Activated CD4-positive, alpha-beta memory T cell treated with anti-CD3 and anti-CD28 coated beads for 36 hours (primary cell): ENCODE data around the gene GPR162. TPM values are rescaled to one million over a fixed set of nuclear protein-coding genes. Genes with fewer than 3 reads are reported as not detected.
"Not testable (repeated sequence)": the region's sequence is repeated elsewhere in the genome, so short reads cannot be mapped to it uniquely, and the experiment has no call there.

Experiments
- CTCF ChIA-PET: fragments of 350-600 bp; sonication (Branson Sonifier 250); formaldehyde crosslinking; loops from one replicate; lab custom pipeline; 2021; ENCODE audit warnings: antibody characterized with exemption, inconsistent platforms; lab: Charles Lee
- POLR2A ChIA-PET: fragments of 350-600 bp; sonication (Branson Sonifier 250); formaldehyde crosslinking; loops from one replicate; lab custom pipeline; 2021; ENCODE audit warnings: antibody characterized with exemption; lab: Charles Lee
- DNase-seq: peaks from one replicate; pipeline ENCODE4 v3.0.0-alpha.2; 2020
- H3K27ac Mint-ChIP-seq: one replicate; pipeline ENCODE4 v1.8.0; 2021; ENCODE audit warnings: mixed read lengths
- H3K27me3 Mint-ChIP-seq: one replicate; pipeline ENCODE4 v1.8.0; 2021; ENCODE audit warnings: mixed read lengths
- H3K36me3 Mint-ChIP-seq: one replicate; pipeline ENCODE4 v1.8.0; 2021; ENCODE audit warnings: mixed read lengths
- H3K4me1 Mint-ChIP-seq: one replicate; pipeline ENCODE4 v1.8.0; 2021; ENCODE audit warnings: low read depth, mixed read lengths
- H3K4me3 Mint-ChIP-seq: one replicate; pipeline ENCODE4 v1.8.0; 2021; ENCODE audit warnings: mild to moderate bottlenecking, mixed read lengths
- H3K9me3 Mint-ChIP-seq: one replicate; pipeline ENCODE4 v1.8.0; 2021; ENCODE audit warnings: mixed read lengths
- intact Hi-C: fragments of 100-400 bp; cut with micrococcal nuclease; formaldehyde crosslinking; loops from one replicate; pipeline ENCODE4 v1.15.1; 2023
- total RNA-seq, 2 experiments: library from RNA; stranded (reverse); gene quantifications; one replicate each; pipeline ENCODE4 v1.2.3, GENCODE V29; 2021

GPR162 gene
- total RNA-seq, 2 experiments from 2014 or later, result 0.31 TPM; not detected in 1

- CTCF ChIA-PET, result interaction anchor here (3.3 kb wide), 1 partner anchor 12 kb away, joined by 12 read pairs; the partner anchor contains the start of gene SPSB2
- Mint-ChIP-seq H3K27ac (no peak overlapping the region), H3K4me1 (no peaks in the 10 kb centered on the region), H3K36me3 (peaks cover 60% of the 10 kb centered on the region), H3K9me3 (no peaks in the 10 kb centered on the region), H3K27me3 (no peaks in the 10 kb centered on the region), H3K4me3 (no peak overlapping the region)
- DNase-seq, result no peak
- intact Hi-C loops, result no loop called here
- POLR2A ChIA-PET, result interaction anchor here (1.6 to 1.8 kb wide), 2 partner anchors 8 to 12 kb away, joined by 4 to 8 read pairs; partner anchors contain the start of genes CDCA3, SPSB2 and USP5
Observed at GRCh38 chr12:6860116-6860515, 38.5 kb downstream of the GPR162 start.

DNA sequence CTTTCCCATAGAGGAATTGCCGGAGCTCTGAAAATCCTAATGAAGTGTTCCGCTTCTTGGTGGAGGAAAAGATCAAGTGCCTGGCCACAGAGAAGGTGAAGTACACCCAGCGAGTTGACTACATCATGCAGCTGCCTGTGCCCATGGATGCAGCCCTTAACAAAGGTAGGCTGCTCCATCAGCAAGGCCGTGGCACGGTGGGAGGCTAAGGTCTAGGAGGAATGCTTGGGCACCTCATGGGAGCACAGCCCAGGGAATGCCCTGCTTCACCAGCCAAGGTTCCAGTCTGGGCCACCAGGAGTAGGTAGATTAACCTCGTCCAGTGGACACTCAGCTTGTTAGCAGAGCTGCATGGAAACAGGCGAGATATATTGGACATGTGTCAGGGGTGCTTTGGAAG lies 39.3 kb downstream of the GPR162 start:
- ChIA-PET POLR2A (interaction anchor here (0.9 to 1.8 kb wide), 3 partner anchors 9 to 84 kb away, joined by 3 to 8 read pairs (median 4); partner anchors contain the start of genes CDCA3, SPSB2 and USP5), CTCF (interaction anchor here (3.3 kb wide), 1 partner anchor 12 kb away, joined by 12 read pairs; the partner anchor contains the start of gene SPSB2)
- Mint-ChIP-seq H3K36me3 (peaks cover 60% of the 10 kb centered on the region), H3K27ac (no peak overlapping the region), H3K4me3 (no peak overlapping the region), H3K9me3 (no peaks in the 10 kb centered on the region), H3K27me3 (no peaks in the 10 kb centered on the region), H3K4me1 (no peaks in the 10 kb centered on the region)
- no peak for DNase-seq
- intact Hi-C loops, result no loop called here

DNA sequence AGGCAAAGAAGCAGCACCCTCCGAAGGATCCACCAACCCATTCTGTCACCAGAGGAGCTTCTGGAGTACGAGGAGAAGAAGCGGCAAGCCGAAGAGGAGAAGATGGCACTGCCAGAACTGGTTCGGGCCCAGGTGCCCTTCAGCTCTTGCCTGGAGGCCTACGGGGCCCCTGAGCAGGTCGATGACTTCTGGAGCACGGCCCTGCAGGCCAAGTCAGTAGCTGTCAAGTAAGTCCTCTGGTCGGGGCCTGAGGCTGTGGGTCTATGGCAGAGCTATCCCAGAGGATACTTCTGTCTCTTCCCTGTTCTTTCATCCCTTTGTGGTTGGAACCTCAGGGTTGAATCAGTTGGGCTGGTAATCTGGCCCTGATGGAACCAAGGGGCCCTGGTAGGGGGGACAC lies 39.8 kb downstream of the GPR162 start:
- Mint-ChIP-seq H3K36me3 (peaks cover 59% of the 10 kb centered on the region), H3K4me1 (peaks cover under 1% of the 10 kb centered on the region), H3K27me3 (no peaks in the 10 kb centered on the region), H3K9me3 (no peaks in the 10 kb centered on the region), H3K4me3 (no peak overlapping the region), H3K27ac (no peak overlapping the region)
- DNase-seq, result no peak
- POLR2A ChIA-PET, result interaction anchor here (0.9 to 1.8 kb wide), 3 partner anchors 10 to 84 kb away, joined by 3 to 8 read pairs (median 4); partner anchors contain the start of genes CDCA3, SPSB2 and USP5
- CTCF ChIA-PET, result interaction anchor here (3.3 kb wide), 1 partner anchor 11 kb away, joined by 12 read pairs; the partner anchor contains the start of gene SPSB2
- intact Hi-C loops, result no loop called here

- no peaks in the 10 kb centered on the region for H3K27me3 Mint-ChIP-seq
- intact Hi-C loops, result no loop called here
- H3K36me3 Mint-ChIP-seq, result peaks cover 53% of the 10 kb centered on the region
- H3K27ac Mint-ChIP-seq, result no peak overlapping the region
- H3K4me3 Mint-ChIP-seq, result no peak overlapping the region
- ChIA-PET POLR2A (interaction anchor here (1.1 kb wide), 1 partner anchor 9 kb away, joined by 4 read pairs; no protein-coding TSS in a partner anchor), CTCF (no interaction called here)
- H3K9me3 Mint-ChIP-seq, result no peaks in the 10 kb centered on the region
- peaks cover 10% of the 10 kb centered on the region for H3K4me1 Mint-ChIP-seq
- no peak for DNase-seq
Observed at GRCh38 chr12:6863033-6863432, 41.4 kb downstream of the GPR162 start.

DNA sequence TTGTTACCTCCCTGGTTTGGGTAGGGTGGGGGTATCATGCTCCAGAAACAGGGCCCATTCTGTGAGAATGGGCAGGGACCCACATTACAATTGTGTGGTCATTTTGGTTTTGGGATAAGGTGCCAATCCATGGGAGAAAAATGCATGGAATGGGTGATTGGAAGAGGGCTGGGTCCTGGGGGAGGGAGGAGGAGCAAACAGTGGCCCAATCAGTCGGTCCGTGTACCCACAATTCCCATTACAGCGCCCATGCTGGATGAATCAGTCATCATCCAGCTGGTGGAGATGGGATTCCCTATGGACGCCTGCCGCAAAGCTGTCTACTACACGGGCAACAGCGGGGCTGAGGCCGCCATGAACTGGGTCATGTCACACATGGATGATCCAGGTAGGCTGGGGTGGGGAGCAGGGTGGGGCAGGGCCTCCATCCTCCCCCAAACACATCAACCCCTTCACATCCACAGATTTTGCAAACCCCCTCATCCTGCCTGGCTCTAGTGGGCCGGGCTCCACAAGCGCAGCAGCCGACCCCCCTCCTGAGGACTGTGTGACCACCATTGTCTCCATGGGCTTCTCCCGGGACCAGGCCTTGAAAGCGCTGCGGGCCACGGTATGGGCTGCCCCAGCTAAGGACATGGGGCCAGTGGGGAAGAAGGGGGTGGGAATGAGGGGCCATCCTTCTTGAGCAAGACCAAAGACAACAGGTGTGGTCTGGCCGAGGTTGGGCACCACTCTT lies 42.1 kb downstream of the GPR162 start:
- ChIA-PET POLR2A (interaction anchor here (1.0 to 1.1 kb wide), 2 partner anchors 9 kb away, joined by 4 read pairs; partner anchors contain the start of gene SPSB2), CTCF (interaction anchor here (0.6 to 2.1 kb wide), 4 partner anchors 10 to 28 kb away, joined by 3 to 10 read pairs (median 4); partner anchors contain the start of genes CDCA3, SPSB2 and USP5)
- no peak overlapping the region for H3K27ac Mint-ChIP-seq
- intact Hi-C loops, result no loop called here
- no peaks in the 10 kb centered on the region for H3K9me3 Mint-ChIP-seq
- peaks cover 16% of the 10 kb centered on the region for H3K4me1 Mint-ChIP-seq
- no peak overlapping the region for H3K4me3 Mint-ChIP-seq
- no peaks in the 10 kb centered on the region for H3K27me3 Mint-ChIP-seq
- no peak for DNase-seq
- peaks cover 55% of the 10 kb centered on the region for H3K36me3 Mint-ChIP-seq

- peaks cover 61% of the 10 kb centered on the region for H3K36me3 Mint-ChIP-seq
- ChIA-PET POLR2A (interaction anchor here (4.8 kb wide), 1 partner anchor 12 kb away, joined by 94 read pairs; the partner anchor contains the start of genes CDCA3 and USP5), CTCF (interaction anchor here (1.3 to 2.1 kb wide), 4 partner anchors 13 to 302 kb away, joined by 3 to 10 read pairs (median 5); partner anchors contain the start of genes CDCA3 and USP5)
- intact Hi-C loops, DNase-seq, H3K9me3 Mint-ChIP-seq, H3K4me3 Mint-ChIP-seq, H3K27me3 Mint-ChIP-seq: not testable (repeated sequence)
- H3K27ac Mint-ChIP-seq, result peak overlapping the region; percentile 10
- peaks cover 31% of the 10 kb centered on the region for H3K4me1 Mint-ChIP-seq
Observed at GRCh38 chr12:6865307-6865706, 43.7 kb downstream of the GPR162 start.

DNA sequence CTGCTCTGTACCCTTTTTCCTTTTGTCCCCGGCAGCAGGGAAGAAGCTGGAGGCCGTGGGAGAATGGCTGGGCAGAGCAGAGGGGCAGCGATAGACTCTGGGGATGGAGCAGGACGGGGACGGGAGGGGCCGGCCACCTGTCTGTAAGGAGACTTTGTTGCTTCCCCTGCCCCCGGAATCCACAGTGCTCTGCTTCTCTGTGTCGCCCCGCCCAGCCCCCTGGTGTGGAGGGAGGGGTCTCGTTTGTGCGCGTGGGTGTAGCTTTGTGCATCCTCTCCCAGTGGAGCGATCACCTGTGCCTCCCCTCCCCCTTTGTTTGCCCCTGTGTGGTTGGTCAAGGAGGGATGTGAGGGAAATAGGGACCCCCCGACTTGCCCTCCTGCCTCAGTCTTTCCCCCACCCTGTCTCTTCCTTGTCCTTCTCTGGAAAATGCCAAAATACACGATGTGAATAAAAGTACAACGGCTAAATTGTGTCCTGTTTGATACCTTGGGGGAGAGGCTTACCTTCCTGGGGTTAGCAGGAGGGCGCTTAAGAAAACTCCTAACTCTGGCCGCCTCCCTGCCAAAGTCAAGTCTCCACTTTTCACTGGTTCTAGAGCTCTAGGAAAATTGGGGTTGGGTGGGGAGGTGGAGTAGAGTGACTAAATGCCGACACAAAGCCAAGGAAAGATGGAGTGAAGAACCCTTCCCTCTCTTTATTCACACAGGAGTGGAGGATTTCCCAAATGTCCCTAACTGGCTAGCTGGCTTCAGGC lies 44.7 kb downstream of the GPR162 start:
- intact Hi-C loops, result no loop called here
- H3K4me3 Mint-ChIP-seq, result peak overlapping the region; percentile 98
- peaks cover 62% of the 10 kb centered on the region for H3K36me3 Mint-ChIP-seq
- H3K9me3 Mint-ChIP-seq, result no peaks in the 10 kb centered on the region
- no peak for DNase-seq
- H3K27me3 Mint-ChIP-seq, result no peaks in the 10 kb centered on the region
- H3K4me1 Mint-ChIP-seq, result peaks cover 41% of the 10 kb centered on the region
- H3K27ac Mint-ChIP-seq, result no peak overlapping the region
- ChIA-PET CTCF (interaction anchor here (1.1 to 3.8 kb wide), 4 partner anchors 13 to 113 kb away, joined by 3 to 49 read pairs (median 5); partner anchors contain the start of genes CDCA3, MLF2 and USP5), POLR2A (interaction anchor here (0.5 to 4.8 kb wide), 13 partner anchors 8 to 1065 kb away, joined by 3 to 94 read pairs (median 3); partner anchors contain the start of genes C12orf57, CDCA3, MLF2 and PTPN6)

GRCh38 chr12:6866920-6867412 lies 45.3 kb downstream of the GPR162 start:
- Mint-ChIP-seq H3K27me3 (no peaks in the 10 kb centered on the region), H3K9me3 (no peaks in the 10 kb centered on the region), H3K27ac (peak overlapping the region; percentile 98), H3K4me3 (peak overlapping the region; percentile 98), H3K36me3 (peaks cover 63% of the 10 kb centered on the region), H3K4me1 (peaks cover 48% of the 10 kb centered on the region)
- ChIA-PET POLR2A (interaction anchor here (0.5 to 4.8 kb wide), 13 partner anchors 9 to 1065 kb away, joined by 3 to 94 read pairs (median 3); partner anchors contain the start of genes C12orf57, CDCA3, MLF2 and PTPN6), CTCF (interaction anchor here (0.7 to 3.8 kb wide), 3 partner anchors 14 to 246 kb away, joined by 3 to 49 read pairs (median 3); partner anchors contain the start of genes CDCA3, MLF2 and USP5)
- DNase-seq, result no peak
- intact Hi-C loops, result no loop called here

DNA sequence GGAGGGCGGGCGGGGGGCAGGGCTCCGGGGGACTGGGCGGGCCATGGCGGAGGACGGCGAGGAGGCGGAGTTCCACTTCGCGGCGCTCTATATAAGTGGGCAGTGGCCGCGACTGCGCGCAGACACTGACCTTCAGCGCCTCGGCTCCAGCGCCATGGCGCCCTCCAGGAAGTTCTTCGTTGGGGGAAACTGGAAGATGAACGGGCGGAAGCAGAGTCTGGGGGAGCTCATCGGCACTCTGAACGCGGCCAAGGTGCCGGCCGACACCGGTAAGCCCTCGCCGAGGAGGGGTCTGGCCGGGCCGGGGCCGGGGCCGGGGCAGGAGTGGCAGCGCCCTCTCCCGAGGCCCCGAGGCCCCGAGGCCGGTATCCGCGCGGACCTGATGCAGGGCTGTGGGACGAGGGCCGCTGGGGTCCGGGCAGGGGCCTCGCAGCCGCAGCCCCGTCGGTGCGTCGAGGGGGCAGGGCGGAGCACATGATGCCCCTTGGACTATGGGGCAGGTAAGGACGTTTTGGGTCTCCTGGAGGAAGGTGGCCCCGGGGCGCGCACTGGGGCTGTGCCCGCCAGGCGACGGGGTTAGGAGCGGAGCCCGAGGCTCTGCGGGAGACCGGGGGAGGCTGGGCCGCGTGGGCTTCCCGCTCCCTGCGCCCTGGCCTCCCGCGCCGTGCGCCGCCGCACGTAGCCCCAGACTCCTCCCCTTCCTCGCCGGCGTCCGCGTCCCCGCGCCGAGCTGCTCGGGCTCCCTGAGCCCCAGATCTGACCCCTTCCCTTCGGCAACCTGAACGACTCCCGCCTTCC lies 46.0 kb downstream of the GPR162 start, which contains the start of gene TPI1:
Gene TPI1, plus strand, starts transcription at position 119 of the 798 bp plus-strand sequence. Its CDS starts 36 bp downstream, at position 155.
- peaks cover 63% of the 10 kb centered on the region for H3K36me3 Mint-ChIP-seq
- ChIA-PET CTCF (interaction anchor here (0.7 to 3.8 kb wide), 3 partner anchors 14 to 245 kb away, joined by 3 to 49 read pairs (median 27); partner anchors contain the start of genes CDCA3 and USP5), POLR2A (interaction anchor here (0.7 to 4.8 kb wide), 12 partner anchors 15 to 333 kb away, joined by 3 to 94 read pairs (median 4); partner anchors contain the start of genes C12orf57, CD4, CDCA3 and GAPDH)
- peaks cover 54% of the 10 kb centered on the region for H3K4me1 Mint-ChIP-seq
- H3K9me3 Mint-ChIP-seq, result no peaks in the 10 kb centered on the region
- H3K27ac Mint-ChIP-seq, result peak within 1 kb of the TSS; percentile 98
- H3K27me3 Mint-ChIP-seq, result no peaks in the 10 kb centered on the region
- peak; percentile 88 for DNase-seq
- intact Hi-C loops, result no loop called here
- H3K4me3 Mint-ChIP-seq, result peak within 1 kb of the TSS; percentile 98
